ENCODE results near the gene SLC2A6. TPM values are rescaled to one million over a fixed set of nuclear protein-coding genes. Genes with fewer than 3 reads are reported as not detected.

The SLC2A6 gene
- total RNA-seq, 1 donor from 2014 or later: 24.3 TPM

DNA sequence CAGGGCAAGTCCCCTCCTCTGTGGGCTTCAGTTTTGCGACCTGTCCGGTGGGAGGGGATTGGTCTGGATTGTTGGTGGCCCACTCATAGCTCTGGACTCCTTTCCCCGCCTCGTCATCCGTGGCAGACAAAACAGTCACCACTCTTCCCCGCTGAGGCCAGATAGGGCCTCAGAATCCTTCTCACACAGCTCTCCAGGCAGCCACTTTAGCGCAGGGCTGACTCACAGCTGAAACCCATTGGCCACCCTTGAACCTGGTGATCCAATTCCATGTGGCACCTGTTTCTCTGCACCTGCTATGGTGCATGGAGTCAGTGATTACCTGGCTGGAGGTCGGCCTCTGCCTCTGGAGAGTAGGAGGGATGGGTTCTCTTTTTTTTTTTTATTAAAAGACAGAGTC is 34.9 kb downstream of the SLC2A6 start:
- Mint-ChIP-seq H3K4me1 (ENCODE audit: low read depth, unreplicated experiment) (no peaks in the 10 kb centered on the region), H3K9me3 (ENCODE audit: unreplicated experiment) (no peaks in the 10 kb centered on the region), H3K27me3 (ENCODE audit: low read depth, unreplicated experiment) (peaks cover 46% of the 10 kb centered on the region), H3K4me3 (ENCODE audit: unreplicated experiment) (no peak overlapping the region), H3K36me3 (ENCODE audit: low read depth, unreplicated experiment) (peaks cover 4% of the 10 kb centered on the region), H3K27ac (ENCODE audit: unreplicated experiment) (no peak overlapping the region)
- Histone ChIP-seq H3K4me1 (ENCODE audit: insufficient read depth, low read length) (no peaks in the 10 kb centered on the region), H3K79me2 (ENCODE audit: insufficient read depth, low read length) (no peaks in the 10 kb centered on the region), H3K9ac (ENCODE audit: low read length) (no peak overlapping the region), H3K4me3 (ENCODE audit: insufficient read depth, low read depth, low read length) (no peak overlapping the region), H3K27ac (ENCODE audit: low read depth, low read length) (no peak overlapping the region), H3K36me3 (ENCODE audit: insufficient read depth, low read length) (no peaks in the 10 kb centered on the region), H3K4me2 (ENCODE audit: low read length) (no peak overlapping the region), H4K20me1 (ENCODE audit: insufficient read depth, low read length) (no peaks in the 10 kb centered on the region), H2AFZ (ENCODE audit: low read depth, low read length) (no peak overlapping the region), H3K27me3 (ENCODE audit: insufficient read depth, low read length) (peaks cover 12% of the 10 kb centered on the region), H3K9me3 (ENCODE audit: insufficient read depth, low read depth, low read length) (no peaks in the 10 kb centered on the region)
- DNase-seq (ENCODE audit: low read depth) (peak; percentile 15), FAIRE-seq (no peak)
- no peak for TF ChIP-seq EZH2 (IDR thresholded peaks at IDR 0.05; ENCODE audit: insufficient read depth, low read length)
- no peak for TF ChIP-seq CTCF (IDR thresholded peaks at IDR 0.05; ENCODE audit: insufficient read depth, low read depth, low read length)

DNA sequence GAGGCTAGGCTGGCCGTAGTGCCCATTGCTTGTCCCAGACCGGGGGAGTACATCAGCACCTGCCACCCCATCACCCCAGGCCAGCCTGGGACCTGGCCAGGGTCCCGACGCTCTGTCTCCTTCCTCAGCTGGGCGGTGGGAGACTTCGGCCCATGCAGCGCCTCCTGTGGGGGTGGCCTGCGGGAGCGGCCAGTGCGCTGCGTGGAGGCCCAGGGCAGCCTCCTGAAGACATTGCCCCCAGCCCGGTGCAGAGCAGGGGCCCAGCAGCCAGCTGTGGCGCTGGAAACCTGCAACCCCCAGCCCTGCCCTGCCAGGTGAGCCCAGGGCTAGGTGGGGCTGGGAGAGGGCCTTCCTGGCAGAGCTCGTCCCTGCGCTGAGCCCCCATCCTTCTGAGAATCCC is 35.7 kb downstream of the SLC2A6 start:
- H3K27ac Mint-ChIP-seq (ENCODE audit: unreplicated experiment): no peak overlapping the region
- FAIRE-seq (no peak), DNase-seq (ENCODE audit: low read depth) (no peak)
- no peaks in the 10 kb centered on the region for H3K4me1 ChIP-seq (ENCODE audit: insufficient read depth, low read length)
- H3K4me1 Mint-ChIP-seq (ENCODE audit: low read depth, unreplicated experiment): no peaks in the 10 kb centered on the region
- H3K9me3 Mint-ChIP-seq (ENCODE audit: unreplicated experiment): no peaks in the 10 kb centered on the region
- H3K4me3 Mint-ChIP-seq (ENCODE audit: unreplicated experiment): no peak overlapping the region
- peaks cover 4% of the 10 kb centered on the region for H3K36me3 Mint-ChIP-seq (ENCODE audit: low read depth, unreplicated experiment)
- H3K27me3 Mint-ChIP-seq (ENCODE audit: low read depth, unreplicated experiment): peaks cover 45% of the 10 kb centered on the region
- no peak overlapping the region for H3K9ac ChIP-seq (ENCODE audit: low read length)
- no peaks in the 10 kb centered on the region for H3K79me2 ChIP-seq (ENCODE audit: insufficient read depth, low read length)
- no peak overlapping the region for H3K4me2 ChIP-seq (ENCODE audit: low read length)
- peaks cover 10% of the 10 kb centered on the region for H3K27me3 ChIP-seq (ENCODE audit: insufficient read depth, low read length)
- H3K27ac ChIP-seq (ENCODE audit: low read depth, low read length): no peak overlapping the region
- H3K4me3 ChIP-seq (ENCODE audit: insufficient read depth, low read depth, low read length): no peak overlapping the region
- no peaks in the 10 kb centered on the region for H3K9me3 ChIP-seq (ENCODE audit: insufficient read depth, low read depth, low read length)
- no peaks in the 10 kb centered on the region for H3K36me3 ChIP-seq (ENCODE audit: insufficient read depth, low read length)
- H4K20me1 ChIP-seq (ENCODE audit: insufficient read depth, low read length): no peaks in the 10 kb centered on the region
- no peak for TF ChIP-seq CTCF (IDR thresholded peaks at IDR 0.05; ENCODE audit: insufficient read depth, low read depth, low read length)
- no peak for TF ChIP-seq EZH2 (IDR thresholded peaks at IDR 0.05; ENCODE audit: insufficient read depth, low read length)
- H2AFZ ChIP-seq (ENCODE audit: low read depth, low read length): no peak overlapping the region

DNA sequence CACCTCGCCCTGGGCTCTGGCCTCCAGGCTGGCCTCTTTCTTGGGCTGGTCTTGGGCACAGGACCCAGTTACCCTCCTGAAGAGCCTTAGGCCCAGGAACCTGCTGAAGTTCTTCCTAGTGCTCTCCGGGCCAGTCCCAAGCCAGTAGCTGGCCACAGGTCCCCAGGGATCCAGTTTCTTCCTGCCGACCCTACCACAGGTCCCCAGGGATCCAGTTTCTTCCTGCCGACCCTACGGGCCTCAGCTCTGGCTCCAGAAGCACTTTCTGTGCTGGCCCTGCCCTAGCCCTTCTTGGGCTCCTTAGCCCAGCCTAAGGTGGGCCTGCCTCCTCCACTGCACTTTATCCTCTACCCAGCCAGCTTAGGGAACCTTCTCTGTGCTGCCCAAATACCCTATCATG is 37.3 kb downstream of the SLC2A6 start:
- no peak overlapping the region for H3K4me2 ChIP-seq (ENCODE audit: low read length)
- H4K20me1 ChIP-seq (ENCODE audit: insufficient read depth, low read length): no peaks in the 10 kb centered on the region
- H3K4me3 ChIP-seq (ENCODE audit: insufficient read depth, low read depth, low read length): no peak overlapping the region
- no peak overlapping the region for H3K9ac ChIP-seq (ENCODE audit: low read length)
- Mint-ChIP-seq H3K27ac (ENCODE audit: unreplicated experiment) (no peak overlapping the region), H3K4me1 (ENCODE audit: low read depth, unreplicated experiment) (no peaks in the 10 kb centered on the region), H3K36me3 (ENCODE audit: low read depth, unreplicated experiment) (peaks cover 6% of the 10 kb centered on the region), H3K9me3 (ENCODE audit: unreplicated experiment) (no peaks in the 10 kb centered on the region), H3K27me3 (ENCODE audit: low read depth, unreplicated experiment) (peaks cover 43% of the 10 kb centered on the region), H3K4me3 (ENCODE audit: unreplicated experiment) (peak overlapping the region; percentile 54)
- no peak overlapping the region for H3K27ac ChIP-seq (ENCODE audit: low read depth, low read length)
- no peaks in the 10 kb centered on the region for H3K36me3 ChIP-seq (ENCODE audit: insufficient read depth, low read length)
- no peaks in the 10 kb centered on the region for H3K9me3 ChIP-seq (ENCODE audit: insufficient read depth, low read depth, low read length)
- peaks cover 5% of the 10 kb centered on the region for H3K27me3 ChIP-seq (ENCODE audit: insufficient read depth, low read length)
- H3K79me2 ChIP-seq (ENCODE audit: insufficient read depth, low read length): no peaks in the 10 kb centered on the region
- no peaks in the 10 kb centered on the region for H3K4me1 ChIP-seq (ENCODE audit: insufficient read depth, low read length)
- DNase-seq (ENCODE audit: low read depth) (no peak), FAIRE-seq (no peak)
- TF ChIP-seq EZH2 (IDR thresholded peaks at IDR 0.05; ENCODE audit: insufficient read depth, low read length): no peak
- TF ChIP-seq CTCF (IDR thresholded peaks at IDR 0.05; ENCODE audit: insufficient read depth, low read depth, low read length): no peak
- no peak overlapping the region for H2AFZ ChIP-seq (ENCODE audit: low read depth, low read length)

Data from astrocyte (in vitro differentiated cells and primary cell).